Cardiac muscle cell (in vitro differentiated cells and primary cell): ENCODE measurements around the gene KCNH1. TPM values are rescaled to one million over a fixed set of nuclear protein-coding genes. Genes with fewer than 3 reads are reported as not detected.

Experiments
- DNase-seq, 2 donors: peaks; one replicate each; pipeline versions ENCODE4 v3.0.0 to v3.0.0-alpha.2; 2010 to 2017; ENCODE audit warnings: low read depth in 1 of 2, low spot score in 1 of 2
- H3K27ac ChIP-seq: fragments of 200-600 bp; sonication (generic); 2 replicates; pipeline ENCODE4 v1.5.1; 2016
- H3K27me3 ChIP-seq: fragments of 200-600 bp; sonication (generic); 2 replicates; pipeline ENCODE4 v1.6.0; 2016; ENCODE audit warnings: control low read depth
- H3K36me3 ChIP-seq: fragments of 200-600 bp; sonication (generic); 2 replicates; pipeline ENCODE4 v1.5.1; 2016; ENCODE audit warnings: control low read depth
- H3K4me1 ChIP-seq: fragments of 200-600 bp; sonication (generic); 2 replicates; pipeline ENCODE4 v1.8.1; 2017; ENCODE audit warnings: low read depth, mild to moderate bottlenecking, mixed run types
- H3K4me3 ChIP-seq: fragments of 200-600 bp; sonication (generic); 2 replicates; pipeline ENCODE4 v1.5.1; 2016; ENCODE audit warnings: mild to moderate bottlenecking
- H3K9me3 ChIP-seq: fragments of 200-600 bp; sonication (generic); 2 replicates; pipeline ENCODE4 v1.5.1; 2017; ENCODE audit warnings: low read depth, mild to moderate bottlenecking, control low read depth
- CTCF ChIP-seq: IDR thresholded peaks from 2 replicates; pipeline ENCODE4 v1.5.1; 2012; ENCODE audit warnings: low read depth, mild to moderate bottlenecking, low read length
- polyA plus RNA-seq: library from polyadenylated mRNA; unstranded; fragments of >200 nt; fragmentation: Nextera tagmentation; extraction: Ambion mirVana; gene quantifications from 2 replicates; pipeline ENCODE4 v1.2.1, GENCODE V29; 2016
- total RNA-seq: library from RNA; depleted of rRNA; stranded (reverse); fragments of >200 nt; gene quantifications from 2 replicates; pipeline ENCODE4 v1.2.3, GENCODE V29; 2016

KCNH1 gene
- total and polyA plus RNA-seq, 2 experiments from 2014 or later: 0.54 TPM; not detected in 1

- DNase-seq: peak in 1 of 2 donors; percentile 38
- TF ChIP-seq CTCF: no peak
- peak overlapping the region; percentile 24 for H3K4me3 ChIP-seq
- no peaks in the 10 kb centered on the region for H3K36me3 ChIP-seq
- H3K27ac ChIP-seq: no peak overlapping the region
- H3K4me1 ChIP-seq: no peaks in the 10 kb centered on the region
- H3K9me3 ChIP-seq: no peaks in the 10 kb centered on the region
- peaks cover 63% of the 10 kb centered on the region for H3K27me3 ChIP-seq
Measured at GRCh38 chr1:211133393-211133835, 534 bp downstream of the KCNH1 start.

- TF ChIP-seq CTCF: no peak
- DNase-seq: peak in 1 of 2 donors; percentile 8
- Histone ChIP-seq H3K27ac (no peak overlapping the region), H3K4me3 (peak overlapping the region; percentile 24), H3K4me1 (no peaks in the 10 kb centered on the region), H3K27me3 (peaks cover 65% of the 10 kb centered on the region), H3K9me3 (no peaks in the 10 kb centered on the region), H3K36me3 (no peaks in the 10 kb centered on the region)
Measured at GRCh38 chr1:211132721-211133392, 1.1 kb downstream of the KCNH1 start.

- Histone ChIP-seq H3K36me3 (no peaks in the 10 kb centered on the region), H3K9me3 (no peaks in the 10 kb centered on the region), H3K27me3 (peaks cover 57% of the 10 kb centered on the region), H3K4me1 (no peaks in the 10 kb centered on the region), H3K27ac (no peak overlapping the region), H3K4me3 (no peak overlapping the region)
- no peak for TF ChIP-seq CTCF
- DNase-seq: no peak
Measured at GRCh38 chr1:211129776-211130175, 4.2 kb downstream of the KCNH1 start.

GRCh38 chr1:211127166-211127565 lies 6.8 kb downstream of the KCNH1 start:
- Histone ChIP-seq H3K9me3 (no peaks in the 10 kb centered on the region), H3K4me3 (no peak overlapping the region), H3K27me3 (peaks cover 40% of the 10 kb centered on the region), H3K27ac (no peak overlapping the region), H3K4me1 (no peaks in the 10 kb centered on the region), H3K36me3 (no peaks in the 10 kb centered on the region)
- DNase-seq: no peak
- no peak for TF ChIP-seq CTCF

GRCh38 chr1:211126622-211127021 lies 7.3 kb downstream of the KCNH1 start:
- TF ChIP-seq CTCF: no peak
- no peaks in the 10 kb centered on the region for H3K4me1 ChIP-seq

More at GRCh38 chr1:211126622-211127021, 7.3 kb downstream of the KCNH1 start:
- no peak for DNase-seq
- Histone ChIP-seq H3K27ac (no peak overlapping the region), H3K27me3 (peaks cover 34% of the 10 kb centered on the region), H3K36me3 (no peaks in the 10 kb centered on the region), H3K9me3 (no peaks in the 10 kb centered on the region), H3K4me3 (no peak overlapping the region)
